Fibroblast of pulmonary artery (primary cell): Measurements from ENCODE around the gene GH2.
"Not testable (repeated sequence)": the region's sequence is repeated elsewhere in the genome, so short reads cannot be mapped to it uniquely, and the experiment has no call there.

Experiments
- DNase-seq: peaks from one replicate; pipeline ENCODE4 v3.0.0-alpha.2; 2010; ENCODE audit warnings: low read depth
- H3K4me3 ChIP-seq: replicated peaks from 2 replicates; pipeline ENCODE4 v1.5.1; 2011; ENCODE audit warnings: low read depth, mild to moderate bottlenecking, control low read depth, low read length, moderate library complexity
- TF ChIP-seq, protein P1 (sequence below): IDR thresholded peaks from 2 replicates; pipeline ENCODE4 v1.5.1; 2011; ENCODE audit warnings: mild to moderate bottlenecking, control low read depth, low read length, inconsistent platforms; ENCODE audit errors: missing control alignments

Gene GH2

DNA sequence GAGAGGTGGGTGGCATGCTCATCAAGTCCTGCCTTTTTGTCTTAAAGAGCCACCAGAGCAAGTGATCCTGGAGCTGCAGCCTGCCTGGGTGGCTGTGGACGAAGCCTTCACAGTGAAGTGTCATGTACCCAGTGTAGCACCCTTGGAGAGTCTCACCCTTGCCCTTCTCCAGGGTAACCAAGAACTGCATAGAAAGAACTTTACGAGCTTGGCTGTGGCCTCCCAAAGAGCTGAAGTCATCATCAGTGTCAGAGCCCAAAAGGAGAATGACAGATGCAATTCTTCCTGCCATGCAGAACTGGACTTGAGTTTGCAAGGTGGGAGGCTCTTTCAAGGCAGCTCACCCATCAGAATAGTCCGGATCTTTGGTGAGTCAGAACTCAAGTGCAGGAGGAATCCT, 22.5 kb downstream of the GH2 start:
- TF ChIP-seq, protein P1, sequence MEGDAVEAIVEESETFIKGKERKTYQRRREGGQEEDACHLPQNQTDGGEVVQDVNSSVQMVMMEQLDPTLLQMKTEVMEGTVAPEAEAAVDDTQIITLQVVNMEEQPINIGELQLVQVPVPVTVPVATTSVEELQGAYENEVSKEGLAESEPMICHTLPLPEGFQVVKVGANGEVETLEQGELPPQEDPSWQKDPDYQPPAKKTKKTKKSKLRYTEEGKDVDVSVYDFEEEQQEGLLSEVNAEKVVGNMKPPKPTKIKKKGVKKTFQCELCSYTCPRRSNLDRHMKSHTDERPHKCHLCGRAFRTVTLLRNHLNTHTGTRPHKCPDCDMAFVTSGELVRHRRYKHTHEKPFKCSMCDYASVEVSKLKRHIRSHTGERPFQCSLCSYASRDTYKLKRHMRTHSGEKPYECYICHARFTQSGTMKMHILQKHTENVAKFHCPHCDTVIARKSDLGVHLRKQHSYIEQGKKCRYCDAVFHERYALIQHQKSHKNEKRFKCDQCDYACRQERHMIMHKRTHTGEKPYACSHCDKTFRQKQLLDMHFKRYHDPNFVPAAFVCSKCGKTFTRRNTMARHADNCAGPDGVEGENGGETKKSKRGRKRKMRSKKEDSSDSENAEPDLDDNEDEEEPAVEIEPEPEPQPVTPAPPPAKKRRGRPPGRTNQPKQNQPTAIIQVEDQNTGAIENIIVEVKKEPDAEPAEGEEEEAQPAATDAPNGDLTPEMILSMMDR, result no peak
- no peak for DNase-seq
- H3K4me3 ChIP-seq, result no peak overlapping the region

DNA sequence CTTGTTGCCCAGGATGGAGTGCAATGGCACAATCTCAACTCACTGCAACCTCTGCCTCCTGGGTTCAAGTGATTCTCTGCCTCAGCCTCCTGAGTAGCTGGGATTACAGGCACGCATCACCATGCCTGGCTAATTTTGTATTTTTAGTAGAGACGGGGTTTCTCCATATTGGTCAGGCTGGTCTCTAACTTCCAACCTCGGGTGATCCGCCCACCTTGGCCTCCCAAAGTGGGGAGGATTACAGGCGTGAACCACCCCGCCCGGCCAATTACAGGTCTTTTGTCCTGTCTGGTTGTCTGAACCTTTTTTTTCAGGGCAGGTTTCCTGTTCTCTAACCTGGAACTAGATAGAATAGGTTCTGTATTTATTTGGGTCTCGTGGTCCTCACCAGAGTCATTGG, 25.3 kb downstream of the GH2 start:
- not testable (repeated sequence) for DNase-seq, H3K4me3 ChIP-seq

DNA sequence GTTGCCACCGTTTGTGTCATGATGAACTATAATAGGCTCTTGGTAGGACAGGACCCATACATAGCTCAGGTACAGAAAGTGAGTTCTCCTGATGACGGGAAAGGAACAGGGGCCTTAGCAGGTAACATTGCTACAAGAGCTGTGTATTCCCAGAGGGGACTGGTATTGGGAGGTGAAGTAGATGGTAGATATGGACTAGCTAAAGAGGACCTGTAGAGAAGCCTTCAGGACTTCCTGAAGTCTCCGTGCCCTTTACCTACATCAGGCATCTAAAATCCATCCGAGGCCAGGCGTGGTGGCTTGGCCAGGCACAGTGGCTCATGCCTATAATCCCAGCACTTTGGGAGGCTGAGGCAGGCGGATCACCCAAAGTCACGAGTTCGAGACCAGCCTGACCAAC, 26.6 kb downstream of the GH2 start:
- no peak for DNase-seq
- TF ChIP-seq, protein P1, result no peak
- no peak overlapping the region for H3K4me3 ChIP-seq

DNA sequence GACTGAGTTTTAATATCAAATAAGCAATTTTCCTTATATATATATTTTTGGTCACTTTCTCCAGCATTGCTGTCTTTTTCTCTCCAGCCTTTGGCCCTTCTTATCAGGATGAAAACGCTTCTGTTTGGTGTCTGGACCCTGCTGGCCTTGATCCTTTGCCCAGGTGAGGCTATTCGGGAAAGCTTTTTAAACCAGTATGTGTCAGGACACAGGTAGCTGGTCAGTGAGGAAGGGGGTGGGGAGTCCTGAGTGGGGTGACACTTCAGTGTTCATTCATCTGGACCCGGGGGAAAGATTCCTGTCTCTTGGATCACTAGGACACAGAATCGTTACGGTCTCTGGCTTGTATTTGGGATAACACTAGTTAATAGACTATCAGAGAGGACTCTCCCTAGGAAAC, 27.0 kb downstream of the GH2 start:
- H3K4me3 ChIP-seq, result no peak overlapping the region
- no peak for DNase-seq
- TF ChIP-seq, protein P1, result no peak

DNA sequence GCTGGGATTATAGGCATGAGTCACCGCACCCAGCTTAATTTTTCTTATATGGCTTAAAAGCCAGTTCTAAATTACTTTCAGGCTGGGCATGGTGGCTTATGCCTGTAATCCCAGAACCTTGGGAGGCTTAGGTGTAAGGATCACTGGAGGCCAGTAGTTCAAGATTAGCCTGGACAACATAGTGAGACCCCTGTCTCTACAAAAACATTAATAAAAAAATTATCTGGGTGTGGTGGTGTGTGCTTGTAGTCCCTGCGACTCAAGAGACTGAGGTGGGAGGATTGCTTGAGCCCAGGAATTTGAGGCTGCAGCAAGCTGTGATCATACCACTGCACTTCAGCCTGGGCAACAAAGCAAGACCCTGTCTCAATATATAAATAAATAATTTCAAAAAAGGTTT, 28.5 kb downstream of the GH2 start:
- TF ChIP-seq, protein P1, result no peak
- no peak for DNase-seq
- H3K4me3 ChIP-seq, result no peak overlapping the region

DNA sequence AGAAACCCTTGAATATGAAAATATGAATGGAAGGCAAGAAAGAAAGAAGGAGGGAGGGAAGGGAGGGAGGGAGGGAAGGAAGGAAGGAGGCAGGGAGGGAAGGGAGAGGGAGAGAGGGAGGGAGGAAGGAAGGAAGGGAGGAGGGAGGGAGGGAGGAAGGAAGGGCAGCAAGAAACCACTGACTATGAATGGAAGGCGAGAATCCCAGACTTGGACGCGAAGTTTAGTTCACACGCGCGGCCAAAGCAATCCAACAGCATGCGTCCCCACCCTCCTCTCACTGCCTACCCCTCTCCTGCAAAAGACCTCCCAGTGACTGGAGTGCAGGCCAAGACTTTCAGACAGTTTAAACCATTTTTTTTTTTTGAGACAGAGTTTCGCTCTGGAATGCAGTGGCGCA, 31.3 kb downstream of the GH2 start:
- H3K4me3 ChIP-seq, result no peak overlapping the region
- TF ChIP-seq, protein P1, result no peak
- DNase-seq, result no peak

DNA sequence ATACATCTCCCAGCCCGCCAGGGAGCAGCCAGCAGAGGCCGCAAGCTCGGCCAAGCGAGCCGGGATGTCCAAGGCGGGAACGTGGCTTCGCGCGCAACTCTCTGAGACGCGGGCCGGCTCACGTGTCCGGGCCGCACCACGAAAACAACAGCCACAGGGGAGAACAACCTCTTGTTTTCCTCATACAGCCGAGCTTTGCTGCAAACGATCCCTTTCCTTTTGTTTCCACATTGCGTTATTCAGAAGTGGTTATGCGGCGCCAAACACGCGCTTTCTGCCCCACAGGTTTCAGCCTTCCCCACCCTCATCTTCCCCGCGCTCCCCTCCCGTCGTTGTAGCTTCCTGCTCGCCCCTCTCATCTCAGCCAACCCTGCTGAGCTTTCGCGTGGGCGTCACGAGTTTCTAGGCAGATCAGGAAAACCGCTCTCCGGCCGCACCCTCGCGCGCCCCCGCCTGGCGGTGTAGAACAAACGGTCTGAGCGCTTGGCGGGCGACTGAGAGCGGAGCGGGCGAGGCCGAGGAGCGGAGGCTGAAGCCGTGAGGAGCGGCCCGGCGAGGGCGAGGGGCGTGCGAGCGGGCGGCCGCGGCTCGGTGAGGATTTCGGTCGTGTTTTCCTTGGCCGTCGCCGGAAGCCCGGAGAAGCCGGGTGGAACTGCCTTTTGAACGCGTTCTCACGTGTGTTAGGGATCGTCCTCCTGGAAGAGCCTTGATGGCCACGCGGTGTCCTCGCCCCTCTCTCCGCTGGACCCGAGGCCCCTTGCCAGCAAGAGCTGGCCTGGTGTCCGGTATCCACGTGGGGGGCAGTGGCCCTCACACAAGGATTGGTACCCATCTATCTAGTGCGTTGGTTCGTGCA, 32.7 kb downstream of the GH2 start:
- TF ChIP-seq, protein P1, result peak; percentile 46
- peak overlapping the region; percentile 39 for H3K4me3 ChIP-seq
- DNase-seq, result peak; percentile 95
